ENCODE results near the gene PRRG1. TPM values are rescaled to one million over a fixed set of nuclear protein-coding genes. Genes with fewer than 3 reads are reported as not detected.
"Not testable (repeated sequence)": the region's sequence is repeated elsewhere in the genome, so short reads cannot be mapped to it uniquely, and the experiment has no call there.

The PRRG1 gene
- total RNA-seq, 2 experiments from 2014 or later, result not detected

GRCh38 chrX:37407736-37408135, 58.6 kb downstream of the PRRG1 start:
- H3K4me1 Mint-ChIP-seq, result no peaks in the 10 kb centered on the region
- no peak overlapping the region for H3K4me3 Mint-ChIP-seq
- no peak for DNase-seq
- H3K9me3 Mint-ChIP-seq, result no peaks in the 10 kb centered on the region
- no peaks in the 10 kb centered on the region for H3K27me3 Mint-ChIP-seq
- ATAC-seq (ENCODE audit: low read depth), result no peak
- H3K27ac Mint-ChIP-seq, result no peak overlapping the region
- H3K36me3 Mint-ChIP-seq, result no peaks in the 10 kb centered on the region
- POLR2A ChIA-PET, result no interaction called here

GRCh38 chrX:37409278-37409677, 60.1 kb downstream of the PRRG1 start:
- no peaks in the 10 kb centered on the region for H3K4me1 Mint-ChIP-seq
- ATAC-seq (ENCODE audit: low read depth), result no peak
- no peaks in the 10 kb centered on the region for H3K27me3 Mint-ChIP-seq
- DNase-seq, result no peak
- no peak overlapping the region for H3K27ac Mint-ChIP-seq
- H3K36me3 Mint-ChIP-seq, result no peaks in the 10 kb centered on the region
- POLR2A ChIA-PET, result no interaction called here
- H3K9me3 Mint-ChIP-seq, result no peaks in the 10 kb centered on the region
- no peak overlapping the region for H3K4me3 Mint-ChIP-seq

- no peak for ATAC-seq (ENCODE audit: low read depth)
- Mint-ChIP-seq H3K4me1 (no peaks in the 10 kb centered on the region), H3K36me3 (no peaks in the 10 kb centered on the region), H3K4me3 (no peak overlapping the region), H3K27me3 (no peaks in the 10 kb centered on the region), H3K9me3 (no peaks in the 10 kb centered on the region), H3K27ac (no peak overlapping the region)
- no peak for DNase-seq
- POLR2A ChIA-PET, result no interaction called here
These were observed 71.0 kb downstream of the PRRG1 start for GRCh38 chrX:37420185-37420584.

GRCh38 chrX:37420756-37421155, 71.6 kb downstream of the PRRG1 start:
- no peak overlapping the region for H3K4me3 Mint-ChIP-seq
- no peaks in the 10 kb centered on the region for H3K4me1 Mint-ChIP-seq
- ATAC-seq (ENCODE audit: low read depth) (no peak), DNase-seq (no peak)
- no peak overlapping the region for H3K27ac Mint-ChIP-seq
- H3K36me3 Mint-ChIP-seq, result no peaks in the 10 kb centered on the region
- POLR2A ChIA-PET, result no interaction called here
- H3K27me3 Mint-ChIP-seq, result no peaks in the 10 kb centered on the region
- no peaks in the 10 kb centered on the region for H3K9me3 Mint-ChIP-seq

- H3K27me3 Mint-ChIP-seq, result no peaks in the 10 kb centered on the region
- POLR2A ChIA-PET, result no interaction called here
- H3K27ac Mint-ChIP-seq, result no peak overlapping the region
- DNase-seq, result no peak
- H3K4me3 Mint-ChIP-seq, result no peak overlapping the region
- no peaks in the 10 kb centered on the region for H3K9me3 Mint-ChIP-seq
- H3K4me1 Mint-ChIP-seq, result no peaks in the 10 kb centered on the region
- H3K36me3 Mint-ChIP-seq, result no peaks in the 10 kb centered on the region
- ATAC-seq (ENCODE audit: low read depth), result no peak
These were observed 74.9 kb downstream of the PRRG1 start for GRCh38 chrX:37424000-37424429.

- Mint-ChIP-seq H3K27ac (no peak overlapping the region), H3K9me3 (no peaks in the 10 kb centered on the region), H3K4me1 (no peaks in the 10 kb centered on the region), H3K36me3 (no peaks in the 10 kb centered on the region), H3K27me3 (no peaks in the 10 kb centered on the region), H3K4me3 (no peak overlapping the region)
- DNase-seq, result no peak
- no peak for ATAC-seq (ENCODE audit: low read depth)
- POLR2A ChIA-PET, result no interaction called here
These were observed 76.2 kb downstream of the PRRG1 start for GRCh38 chrX:37425370-37425769.

- H3K27ac Mint-ChIP-seq, POLR2A ChIA-PET, H3K9me3 Mint-ChIP-seq: not testable (repeated sequence)
These were observed 79.8 kb downstream of the PRRG1 start for GRCh38 chrX:37428962-37429361.

GRCh38 chrX:37434362-37434761, 85.2 kb downstream of the PRRG1 start:
- DNase-seq, result no peak
- Mint-ChIP-seq H3K36me3 (no peaks in the 10 kb centered on the region), H3K27ac (no peak overlapping the region), H3K9me3 (no peaks in the 10 kb centered on the region), H3K27me3 (no peaks in the 10 kb centered on the region), H3K4me3 (no peak overlapping the region), H3K4me1 (no peaks in the 10 kb centered on the region)
- POLR2A ChIA-PET, result no interaction called here
- no peak for ATAC-seq (ENCODE audit: low read depth)

More at GRCh38 chrX:37428962-37429361, 79.8 kb downstream of the PRRG1 start:
- not testable (repeated sequence) for H3K4me1 Mint-ChIP-seq; H3K36me3 Mint-ChIP-seq; ATAC-seq (ENCODE audit: low read depth); H3K27me3 Mint-ChIP-seq; DNase-seq; H3K4me3 Mint-ChIP-seq

GRCh38 chrX:37437160-37437559, 88.0 kb downstream of the PRRG1 start:
- no peak for ATAC-seq (ENCODE audit: low read depth)

GRCh38 chrX:37441377-37441776, 92.2 kb downstream of the PRRG1 start:
- Mint-ChIP-seq H3K4me3 (no peak overlapping the region), H3K36me3 (no peaks in the 10 kb centered on the region), H3K9me3 (no peaks in the 10 kb centered on the region), H3K27ac (no peak overlapping the region), H3K27me3 (no peaks in the 10 kb centered on the region), H3K4me1 (no peaks in the 10 kb centered on the region)
- POLR2A ChIA-PET, result no interaction called here
- ATAC-seq (ENCODE audit: low read depth) (no peak), DNase-seq (no peak)

More at GRCh38 chrX:37437160-37437559, 88.0 kb downstream of the PRRG1 start:
- Mint-ChIP-seq H3K9me3 (no peaks in the 10 kb centered on the region), H3K4me1 (no peaks in the 10 kb centered on the region), H3K27ac (no peak overlapping the region), H3K36me3 (no peaks in the 10 kb centered on the region), H3K4me3 (no peak overlapping the region), H3K27me3 (no peaks in the 10 kb centered on the region)
- DNase-seq, result no peak
- POLR2A ChIA-PET, result no interaction called here

- Mint-ChIP-seq H3K27me3 (no peaks in the 10 kb centered on the region), H3K27ac (no peak overlapping the region), H3K36me3 (no peaks in the 10 kb centered on the region), H3K9me3 (no peaks in the 10 kb centered on the region), H3K4me1 (no peaks in the 10 kb centered on the region), H3K4me3 (no peak overlapping the region)
- POLR2A ChIA-PET, result no interaction called here
- no peak for ATAC-seq (ENCODE audit: low read depth)
- DNase-seq, result no peak
These were observed 96.0 kb downstream of the PRRG1 start for GRCh38 chrX:37445182-37445581.

GRCh38 chrX:37453821-37454220, 104.7 kb downstream of the PRRG1 start:
- no peak for DNase-seq
- H3K36me3 Mint-ChIP-seq, result no peaks in the 10 kb centered on the region
- H3K9me3 Mint-ChIP-seq, result no peaks in the 10 kb centered on the region
- no peaks in the 10 kb centered on the region for H3K4me1 Mint-ChIP-seq
- POLR2A ChIA-PET, result no interaction called here
- ATAC-seq (ENCODE audit: low read depth), result no peak
- no peak overlapping the region for H3K4me3 Mint-ChIP-seq
- H3K27me3 Mint-ChIP-seq, result no peaks in the 10 kb centered on the region
- H3K27ac Mint-ChIP-seq, result no peak overlapping the region

- POLR2A ChIA-PET, result no interaction called here
- Mint-ChIP-seq H3K36me3 (no peaks in the 10 kb centered on the region), H3K27me3 (no peaks in the 10 kb centered on the region), H3K27ac (no peak overlapping the region), H3K4me3 (no peak overlapping the region), H3K9me3 (no peaks in the 10 kb centered on the region), H3K4me1 (no peaks in the 10 kb centered on the region)
- no peak for ATAC-seq (ENCODE audit: low read depth)
- no peak for DNase-seq
These were observed 105.5 kb downstream of the PRRG1 start for GRCh38 chrX:37454537-37455285.

- no peaks in the 10 kb centered on the region for H3K9me3 Mint-ChIP-seq
- no peak for ATAC-seq (ENCODE audit: low read depth)
- no peak overlapping the region for H3K27ac Mint-ChIP-seq
- POLR2A ChIA-PET, result no interaction called here
- DNase-seq, result no peak
- no peaks in the 10 kb centered on the region for H3K27me3 Mint-ChIP-seq
- H3K4me1 Mint-ChIP-seq, result no peaks in the 10 kb centered on the region
- H3K4me3 Mint-ChIP-seq, result no peak overlapping the region
- H3K36me3 Mint-ChIP-seq, result no peaks in the 10 kb centered on the region
These were observed 106.2 kb downstream of the PRRG1 start for GRCh38 chrX:37455381-37455780.

- POLR2A ChIA-PET; DNase-seq; ATAC-seq (ENCODE audit: low read depth); H3K9me3 Mint-ChIP-seq; H3K36me3 Mint-ChIP-seq; H3K27ac Mint-ChIP-seq; H3K4me3 Mint-ChIP-seq; H3K4me1 Mint-ChIP-seq; H3K27me3 Mint-ChIP-seq: not testable (repeated sequence)
These were observed 111.1 kb downstream of the PRRG1 start for GRCh38 chrX:37460285-37460684.
